H1 (cell line): ENCODE results near the gene PTGES2. TPM values are rescaled to one million over a fixed set of nuclear protein-coding genes. Genes with fewer than 3 reads are reported as not detected.
A peak's percentile ranks its signal among the peaks of the same experiment; 100 is the strongest.

Experiments
- CTCF ChIA-PET: fragments of 300-600 bp; sonication (Branson Sonifier 250); formaldehyde crosslinking; loops from one replicate; lab custom pipeline; 2021; ENCODE audit not compliant: partially characterized antibody; lab: Charles Lee
- POLR2A ChIA-PET: fragments of 300-600 bp; sonication (Branson Sonifier 250); formaldehyde crosslinking; loops from one replicate; lab custom pipeline; 2021; ENCODE audit warnings: inconsistent platforms; ENCODE audit not compliant: partially characterized antibody; lab: Charles Lee
- DNase-seq, 2 experiments: peaks; one replicate each; pipeline versions ENCODE4 v3.0.0 to v3.0.0-alpha.2; 2010 to 2022; ENCODE audit warnings: low spot score in 2 of 2, low read depth in 1 of 2, mixed read lengths in 1 of 2
- FAIRE-seq: peaks from 2 replicates; lab custom pipeline; 2011; peaks lifted over from hg19 to GRCh38; lab: Jason Lieb, UNC
- H2AFZ ChIP-seq: 2 replicates; pipeline ENCODE4 v1.8.1; 2012; ENCODE audit warnings: low read length, inconsistent platforms
- H2AK5ac ChIP-seq: 2 replicates; pipeline ENCODE4 v1.6.1; 2013; ENCODE audit warnings: low read depth, low read length
- H2BK120ac ChIP-seq: replicated peaks from 2 replicates; pipeline ENCODE3; 2013; ENCODE audit warnings: low read depth, low read length, inconsistent platforms
- H2BK12ac ChIP-seq: 2 replicates; pipeline ENCODE4 v1.6.1; 2013; ENCODE audit warnings: low read depth, low read length
- H2BK15ac ChIP-seq: 2 replicates; pipeline ENCODE4 v1.6.1; 2013; ENCODE audit warnings: low read length
- H2BK20ac ChIP-seq: 2 replicates; pipeline ENCODE4 v1.6.1; 2013; ENCODE audit warnings: low read length
- H2BK5ac ChIP-seq: 2 replicates; pipeline ENCODE4 v1.6.1; 2013; ENCODE audit warnings: low read depth, low read length
- H3K14ac ChIP-seq: 2 replicates; pipeline ENCODE4 v1.6.1; 2013; ENCODE audit warnings: inconsistent platforms; ENCODE audit not compliant: insufficient read length
- H3K18ac ChIP-seq: 2 replicates; pipeline ENCODE4 v1.6.1; 2013; ENCODE audit warnings: low read length; ENCODE audit errors: extremely low read depth
- H3K23ac ChIP-seq: 2 replicates; pipeline ENCODE4 v1.6.1; 2013; ENCODE audit warnings: inconsistent platforms; ENCODE audit not compliant: insufficient read length
- H3K23me2 ChIP-seq: 2 replicates; pipeline ENCODE4 v1.6.1; 2013; ENCODE audit warnings: low read depth, low read length
- H3K27ac ChIP-seq: 2 replicates; pipeline ENCODE4 v1.6.1; 2011; ENCODE audit warnings: low read depth, low read length, inconsistent platforms
- H3K27me3 ChIP-seq, 4 experiments: replicated peaks in 1 of 4; 1 replicate in 1 of 4; 2 replicates in 3 of 4; pipeline versions ENCODE4 v1.6.1 to v1.8.1; 2011 to 2013; ENCODE audit warnings: low read length in 3 of 4, mild to moderate bottlenecking in 3 of 4, inconsistent platforms in 2 of 4, mixed read lengths in 2 of 4, moderate library complexity in 1 of 4; ENCODE audit not compliant: control insufficient read depth in 3 of 4, insufficient read depth in 3 of 4; ENCODE audit errors: extremely low read depth in 1 of 4
- H3K36me3 ChIP-seq, 4 experiments: 2 replicates each; pipeline versions ENCODE4 v1.6.1 to v1.8.1; 2011 to 2013; ENCODE audit warnings: mild to moderate bottlenecking in 4 of 4, low read length in 3 of 4, moderate library complexity in 2 of 4, control low read depth in 1 of 4, inconsistent platforms in 1 of 4; ENCODE audit not compliant: insufficient read depth in 4 of 4, control insufficient read depth in 2 of 4
- H3K4ac ChIP-seq: replicated peaks from 2 replicates; pipeline ENCODE3; 2013; ENCODE audit warnings: low read length, low read depth, mixed read lengths, inconsistent platforms; ENCODE audit not compliant: insufficient read length
- H3K4me1 ChIP-seq, 4 experiments: replicated peaks in 1 of 4; 1 replicate in 1 of 4; 2 replicates in 3 of 4; pipeline versions ENCODE4 v1.6.1 to v1.8.1; 2011 to 2013; ENCODE audit warnings: low read length in 3 of 4, inconsistent platforms in 2 of 4, mixed read lengths in 1 of 4; ENCODE audit not compliant: insufficient read depth in 4 of 4, control insufficient read depth in 3 of 4
- H3K4me2 ChIP-seq, 2 experiments: 2 replicates each; pipeline versions ENCODE4 v1.6.1 to v1.8.1; 2011 to 2013; ENCODE audit warnings: low read depth in 2 of 2, low read length in 2 of 2, control low read depth in 1 of 2, inconsistent platforms in 1 of 2, mild to moderate bottlenecking in 1 of 2; ENCODE audit not compliant: insufficient read depth in 1 of 2
- H3K4me3 ChIP-seq, 4 experiments: fragments of 200-600, 300-600 bp in 1 of 4; sonication (generic), shearing (Covaris generic), sonication (Bioruptor Twin) in 1 of 4; 2 replicates each; pipeline versions ENCODE4 v1.5.1 to v1.8.1; 2011 to 2016; ENCODE audit warnings: low read length in 4 of 4, low read depth in 3 of 4, control low read depth in 2 of 4, inconsistent platforms in 2 of 4, mild to moderate bottlenecking in 2 of 4, mixed read lengths in 1 of 4, moderate library complexity in 1 of 4; ENCODE audit not compliant: insufficient read depth in 2 of 4; ENCODE audit errors: extremely low read depth in 1 of 4
- H3K56ac ChIP-seq: replicated peaks from 2 replicates; pipeline ENCODE3; 2013; ENCODE audit warnings: low read depth, mild to moderate bottlenecking, mixed read lengths, low read length, inconsistent platforms; ENCODE audit not compliant: insufficient read length
- H3K79me1 ChIP-seq: 2 replicates; pipeline ENCODE4 v1.6.1; 2013; ENCODE audit warnings: low read depth, low read length, control low read depth
- H3K79me2 ChIP-seq, 2 experiments: 2 replicates each; pipeline versions ENCODE4 v1.6.1 to v1.8.1; 2012 to 2013; ENCODE audit warnings: low read length in 2 of 2, mild to moderate bottlenecking in 2 of 2, inconsistent platforms in 1 of 2; ENCODE audit not compliant: insufficient read depth in 2 of 2, control insufficient read depth in 1 of 2
- H3K9ac ChIP-seq, 4 experiments: replicated peaks in 1 of 4; 1 replicate in 1 of 4; 2 replicates in 3 of 4; pipeline versions ENCODE4 v1.6.1 to v1.8.1; 2011 to 2013; ENCODE audit warnings: low read depth in 3 of 4, low read length in 3 of 4, control low read depth in 2 of 4, mild to moderate bottlenecking in 2 of 4, moderate library complexity in 2 of 4, inconsistent platforms in 1 of 4; ENCODE audit errors: extremely low read depth in 1 of 4
- H3K9me3 ChIP-seq, 2 experiments: 2 replicates each; pipeline versions ENCODE4 v1.6.1 to v1.8.1; 2012 to 2013; ENCODE audit warnings: mild to moderate bottlenecking in 2 of 2, moderate library complexity in 2 of 2, control low read depth in 1 of 2, inconsistent platforms in 1 of 2, low read depth in 1 of 2, low read length in 1 of 2, mixed read lengths in 1 of 2; ENCODE audit not compliant: insufficient read depth in 2 of 2
- H4K20me1 ChIP-seq, 2 experiments: replicated peaks in 1 of 2; 2 replicates each; pipeline versions ENCODE3 to v1.8.1; 2011 to 2013; ENCODE audit warnings: inconsistent platforms in 2 of 2, low read length in 2 of 2, mild to moderate bottlenecking in 1 of 2; ENCODE audit not compliant: insufficient read depth in 2 of 2, control insufficient read depth in 1 of 2
- H4K5ac ChIP-seq: 2 replicates; pipeline ENCODE4 v1.6.1; 2013; ENCODE audit warnings: low read length, low read depth, mixed read lengths, inconsistent platforms; ENCODE audit not compliant: insufficient read length
- H4K8ac ChIP-seq: 2 replicates; pipeline ENCODE4 v1.8.0; 2013; ENCODE audit warnings: mild to moderate bottlenecking, moderate library complexity, low read length, inconsistent platforms; ENCODE audit not compliant: insufficient read depth; ENCODE audit errors: extremely low read depth
- H4K91ac ChIP-seq: replicated peaks from 2 replicates; pipeline ENCODE3; 2013; ENCODE audit warnings: low read length, mixed read lengths, inconsistent platforms; ENCODE audit not compliant: insufficient read length
- WGBS, 2 experiments: shearing (Covaris generic) in 1 of 2; methylation state at CpG; one replicate each; pipeline versions ENCODE4 v1.1.6 to v1.1.7; 2013 to 2015; ENCODE audit warnings: low lambda C conversion rate in 2 of 2, mixed read lengths in 2 of 2, inconsistent platforms in 1 of 2, low coverage in 1 of 2, missing lambda C conversion rate in 1 of 2; ENCODE audit not compliant: insufficient replicate concordance in 2 of 2, insufficient coverage in 1 of 2, insufficient read length in 1 of 2; ENCODE audit errors: extremely low coverage in 1 of 2, missing lambda C conversion rate in 1 of 2; 5-methylcytosine and 5-hydroxymethylcytosine counted together
- polyA plus RNA-seq, 7 experiments: library from polyadenylated mRNA; depleted of rRNA in 3 of 7; stranded (reverse) in 5 of 7; unstranded in 2 of 7; fragments of >200 nt in 5 of 7; fragments of 200-250 nt in 2 of 7; gene quantifications; 1 replicate in 5 of 7; 2 replicates in 1 of 7; 4 replicates in 1 of 7; pipeline versions ENCODE4 v1.2.1 to v1.2.3, GENCODE V29; 2011 to 2013; ENCODE audit warnings: missing spikeins in 2 of 7, mixed read lengths in 2 of 7
- total RNA-seq: library from RNA; stranded (reverse); fragmentation: NEBNext Ultra II Directional; extraction: Animal tissue kit (Norgen Biotek cat#: 25700); gene quantifications from 2 replicates; pipeline ENCODE4 v1.2.1, GENCODE V29; 2021

PTGES2 gene
- total and polyA plus RNA-seq, 2 of the 8 experiments (the other 6 are each of a cell fraction or from before 2014, with no cell fraction given), result 80.7 to 81.2 TPM

DNA sequence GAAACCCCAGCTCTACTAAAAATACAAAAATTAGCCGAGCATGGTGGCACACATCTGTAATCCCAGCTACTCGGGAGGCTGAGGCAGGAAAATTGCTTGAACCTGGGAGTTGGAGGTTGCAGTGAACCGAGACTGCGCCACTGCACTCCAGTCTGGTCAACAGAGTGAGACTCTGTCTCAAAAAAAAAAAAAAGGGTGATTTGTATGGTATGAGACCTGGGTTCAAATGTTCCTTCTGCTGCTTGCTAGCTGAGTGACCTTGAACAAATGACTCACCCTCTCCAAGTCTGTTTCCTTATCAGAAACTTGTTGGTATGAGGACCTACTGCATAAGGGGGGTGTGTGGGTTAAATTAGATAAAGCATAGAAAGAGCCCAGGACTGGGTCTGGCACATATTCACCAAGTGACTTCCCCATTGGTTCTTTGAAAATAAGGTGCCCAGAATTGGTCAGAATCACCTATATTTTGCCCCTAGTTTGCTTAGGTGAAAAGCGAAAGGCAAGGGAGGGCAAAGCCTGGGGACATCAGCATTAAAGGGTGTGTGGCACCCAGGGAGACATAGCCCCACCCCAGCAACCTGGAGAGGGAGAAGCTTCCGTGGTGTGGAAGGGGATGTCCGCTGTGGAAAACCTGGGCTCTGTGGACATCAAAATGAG, 49.6 kb downstream of the PTGES2 start:
- ChIA-PET CTCF (interaction anchor here (0.7 to 1.6 kb wide), 10 partner anchors 9 to 135 kb away, joined by 3 to 8 read pairs (median 4); no protein-coding TSS in a partner anchor), POLR2A (interaction anchor here (1.6 to 2.2 kb wide), 3 partner anchors 10 to 43 kb away, joined by 3 to 8 read pairs (median 7); partner anchors contain the start of genes NAIF1 and SLC25A25)
- Histone ChIP-seq H2AK5ac (no peak overlapping the region), H3K4me2 (no peak overlapping the region), H4K20me1 (peaks cover 0 to 6% of the 10 kb centered on the region in 2 experiments), H3K23me2 (no peaks in the 10 kb centered on the region), H2BK20ac (0 out of 2 replicates have a peak overlapping the region, but pooled peaks have one; percentile 32), H2BK5ac (no peak overlapping the region), H3K27ac (no peak overlapping the region), H3K9me3 (no peaks in the 10 kb centered on the region), H3K4me3 (no peak overlapping the region), H3K56ac (no peak overlapping the region), H3K23ac (no peak overlapping the region), H4K91ac (no peak overlapping the region), H3K79me1 (peaks cover 2% of the 10 kb centered on the region; the same call in 1 of the 2 replicates), H3K4ac (no peak overlapping the region), H3K18ac (no peak overlapping the region; the same call in 1 of the 2 replicates), H2BK15ac (no peak overlapping the region), H3K4me1 (peaks cover 0 to 3% (median 1%) of the 10 kb centered on the region in 4 experiments; a peak in 4 of 7 replicates), H3K9ac (no peak overlapping the region), H2BK120ac (no peak overlapping the region), H3K14ac (no peak overlapping the region), H3K79me2 (peaks cover 0 to 21% of the 10 kb centered on the region in 2 experiments; a peak in 2 of 4 replicates), H3K27me3 (no peaks in the 10 kb centered on the region), H3K36me3 (no peaks in the 10 kb centered on the region), H4K8ac (no peak overlapping the region), H2BK12ac (0 out of 2 replicates have a peak overlapping the region, but pooled peaks have one; percentile 39), H4K5ac (no peak overlapping the region), H2AFZ (no peak overlapping the region)
- DNase-seq (no peak), FAIRE-seq (no peak)
- 86% methylated on average over 7 of the region's 7 CpGs; no CpG with 5 or more reads in 1 of the 2 experiments for WGBS, 2 experiments
